Measurements from ENCODE around the gene F10. TPM values are rescaled to one million over a fixed set of nuclear protein-coding genes. Genes with fewer than 3 reads are reported as not detected.

The F10 gene
- total and polyA plus RNA-seq, 2 donors (not counting 3 experiments of a cell fraction or from before 2014, with no cell fraction given) = 0.25 TPM; not detected in 1

DNA sequence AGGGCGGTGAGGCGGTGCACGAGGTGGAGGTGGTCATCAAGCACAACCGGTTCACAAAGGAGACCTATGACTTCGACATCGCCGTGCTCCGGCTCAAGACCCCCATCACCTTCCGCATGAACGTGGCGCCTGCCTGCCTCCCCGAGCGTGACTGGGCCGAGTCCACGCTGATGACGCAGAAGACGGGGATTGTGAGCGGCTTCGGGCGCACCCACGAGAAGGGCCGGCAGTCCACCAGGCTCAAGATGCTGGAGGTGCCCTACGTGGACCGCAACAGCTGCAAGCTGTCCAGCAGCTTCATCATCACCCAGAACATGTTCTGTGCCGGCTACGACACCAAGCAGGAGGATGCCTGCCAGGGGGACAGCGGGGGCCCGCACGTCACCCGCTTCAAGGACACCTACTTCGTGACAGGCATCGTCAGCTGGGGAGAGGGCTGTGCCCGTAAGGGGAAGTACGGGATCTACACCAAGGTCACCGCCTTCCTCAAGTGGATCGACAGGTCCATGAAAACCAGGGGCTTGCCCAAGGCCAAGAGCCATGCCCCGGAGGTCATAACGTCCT, 26.4 kb downstream of the F10 start:
- Histone ChIP-seq H3K4me2 (ENCODE audit: insufficient read depth, low read length) (no peak overlapping the region), H3K27ac (ENCODE audit: insufficient read depth, low read depth, low read length) (no peak overlapping the region), H3K9ac (replicated peaks; ENCODE audit: extremely low read depth, insufficient read depth, low read length) (no peak overlapping the region), H3K9me3 (replicated peaks; ENCODE audit: control insufficient read depth, insufficient read depth, low read length) (no peaks in the 10 kb centered on the region), H3K9me1 (replicated peaks; ENCODE audit: control insufficient read depth, extremely low read depth, insufficient read depth, low read length) (no peaks in the 10 kb centered on the region), H4K20me1 (replicated peaks; ENCODE audit: control insufficient read depth, extremely low read depth, insufficient read depth, low read length) (no peaks in the 10 kb centered on the region), H3K4me1 (ENCODE audit: control insufficient read depth, extremely low read depth, insufficient read depth, low read length) (peaks cover 3% of the 10 kb centered on the region), H3K4me3 (replicated peaks in 1 of 3; ENCODE audit: insufficient read depth in 1 of 3, low read depth in 1 of 3, low read length in 3 of 3) (no peak overlapping the region), H2AFZ (ENCODE audit: low read depth, low read length) (no peak overlapping the region), H3K27me3 (ENCODE audit: control insufficient read depth in 2 of 2, insufficient read depth in 2 of 2, low read length in 2 of 2) (peaks cover 0 to 10% of the 10 kb centered on the region in 2 experiments), H3K79me2 (ENCODE audit: control insufficient read depth, insufficient read depth, low read length) (no peaks in the 10 kb centered on the region), H3K36me3 (ENCODE audit: control insufficient read depth in 2 of 2, extremely low read depth in 1 of 2, insufficient read depth in 2 of 2, low read length in 2 of 2) (no peaks in the 10 kb centered on the region)
- no peak for FAIRE-seq
- no peak for DNase-seq (ENCODE audit: low read depth, low spot score)
- intact Hi-C loops (cut with micrococcal nuclease) = no loop called here
- CTCF ChIA-PET = no interaction called here
- dilution Hi-C loops (cut with MboI; ENCODE audit: extremely low pct_ligation_motif_present, low sequenced_read_pairs) = no loop called here
- no TSS peak for BruUV-seq (replicated peaks)
- TF ChIP-seq FOS (IDR thresholded peaks at IDR 0.05; ENCODE audit: borderline replicate concordance, insufficient read depth, low read length) (no peak), JUN (IDR thresholded peaks at IDR 0.05; ENCODE audit: borderline replicate concordance, insufficient read depth, insufficient read length, low read depth) (no peak), POLR2AphosphoS5 (IDR thresholded peaks at IDR 0.05; ENCODE audit: insufficient read depth, low read depth, low read length) (no peak), POLR2A (IDR thresholded peaks at IDR 0.05; ENCODE audit: low read depth, low read length) (no peak)
- TF ChIP-seq, protein P1, sequence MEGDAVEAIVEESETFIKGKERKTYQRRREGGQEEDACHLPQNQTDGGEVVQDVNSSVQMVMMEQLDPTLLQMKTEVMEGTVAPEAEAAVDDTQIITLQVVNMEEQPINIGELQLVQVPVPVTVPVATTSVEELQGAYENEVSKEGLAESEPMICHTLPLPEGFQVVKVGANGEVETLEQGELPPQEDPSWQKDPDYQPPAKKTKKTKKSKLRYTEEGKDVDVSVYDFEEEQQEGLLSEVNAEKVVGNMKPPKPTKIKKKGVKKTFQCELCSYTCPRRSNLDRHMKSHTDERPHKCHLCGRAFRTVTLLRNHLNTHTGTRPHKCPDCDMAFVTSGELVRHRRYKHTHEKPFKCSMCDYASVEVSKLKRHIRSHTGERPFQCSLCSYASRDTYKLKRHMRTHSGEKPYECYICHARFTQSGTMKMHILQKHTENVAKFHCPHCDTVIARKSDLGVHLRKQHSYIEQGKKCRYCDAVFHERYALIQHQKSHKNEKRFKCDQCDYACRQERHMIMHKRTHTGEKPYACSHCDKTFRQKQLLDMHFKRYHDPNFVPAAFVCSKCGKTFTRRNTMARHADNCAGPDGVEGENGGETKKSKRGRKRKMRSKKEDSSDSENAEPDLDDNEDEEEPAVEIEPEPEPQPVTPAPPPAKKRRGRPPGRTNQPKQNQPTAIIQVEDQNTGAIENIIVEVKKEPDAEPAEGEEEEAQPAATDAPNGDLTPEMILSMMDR (IDR thresholded peaks at IDR 0.05; ENCODE audit: extremely low read depth in 1 of 2, insufficient read depth in 1 of 2, low read depth in 1 of 2, low read length in 2 of 2) = no peak
- POLR2A ChIA-PET = no interaction called here

Data from endothelial cell of umbilical vein (primary cell).